Activated CD8-positive, alpha-beta memory T cell treated with anti-CD3 and anti-CD28 coated beads, Interleukin-2, amount 50 U/mL, for 1 hour (primary cell): ENCODE measurements around the gene CERK.

Experiments used
- DNase-seq: peaks from one replicate; pipeline ENCODE4 v3.0.0-alpha.2; 2020; ENCODE audit errors: extremely low read depth

CERK gene

GRCh38 chr22:46731246-46732040 is 6.6 kb downstream of the CERK start:
- DNase-seq: no peak

- no peak for DNase-seq
Measured at GRCh38 chr22:46730568-46731245, 7.3 kb downstream of the CERK start.

- no peak for DNase-seq
Measured at GRCh38 chr22:46728470-46728869, 9.6 kb downstream of the CERK start.

GRCh38 chr22:46727813-46728364 is 10.2 kb downstream of the CERK start:
- no peak for DNase-seq

- no peak for DNase-seq
Measured at GRCh38 chr22:46726986-46727317, 11.1 kb downstream of the CERK start.

DNA sequence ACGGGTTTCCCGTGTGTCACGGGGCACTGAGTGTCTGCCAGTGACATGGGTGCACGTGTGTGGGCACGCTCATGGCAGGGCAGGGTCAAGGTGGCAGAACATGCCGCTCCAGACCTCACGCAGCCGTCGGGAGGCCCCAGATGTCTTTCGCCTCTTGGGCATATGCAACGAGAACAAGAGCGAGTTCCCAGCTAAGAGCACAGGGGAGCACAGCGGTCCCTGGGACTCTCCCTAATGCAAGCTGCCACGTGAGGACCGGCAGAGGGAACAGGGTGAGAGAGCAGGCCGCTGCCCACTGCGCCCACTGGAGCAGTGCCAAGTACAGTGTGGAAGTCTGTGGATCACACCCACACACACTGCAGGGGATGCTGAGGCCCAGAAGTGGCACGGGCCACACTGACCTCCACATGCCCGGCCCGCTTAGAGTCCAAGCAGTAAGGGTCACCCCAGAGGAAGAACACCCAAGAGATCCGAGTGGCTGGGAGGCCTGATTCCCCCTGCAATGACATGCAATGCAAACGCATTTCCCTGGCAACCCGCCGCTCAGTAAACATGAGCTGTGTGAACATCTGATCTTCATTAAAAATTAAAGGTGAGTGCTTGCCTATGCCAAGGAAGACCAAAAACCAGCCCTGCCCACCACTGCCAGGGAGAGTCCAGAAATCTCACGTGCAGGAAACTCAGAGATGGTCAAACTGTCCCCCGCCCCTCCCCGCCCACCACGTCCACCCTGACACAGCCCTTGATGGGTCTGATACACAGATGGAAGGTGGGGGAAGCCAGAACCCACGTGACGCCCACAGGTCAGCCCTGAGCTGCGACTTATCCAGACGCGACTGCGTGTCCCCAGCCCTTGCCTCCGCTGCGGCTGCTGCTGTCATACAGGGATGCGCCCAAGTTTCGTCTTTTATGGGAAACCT is 11.7 kb downstream of the CERK start:
- DNase-seq: no peak

GRCh38 chr22:46725096-46725495 is 13.0 kb downstream of the CERK start:
- DNase-seq: no peak

- no peak for DNase-seq
Measured at GRCh38 chr22:46723882-46724281, 14.2 kb downstream of the CERK start.

DNA sequence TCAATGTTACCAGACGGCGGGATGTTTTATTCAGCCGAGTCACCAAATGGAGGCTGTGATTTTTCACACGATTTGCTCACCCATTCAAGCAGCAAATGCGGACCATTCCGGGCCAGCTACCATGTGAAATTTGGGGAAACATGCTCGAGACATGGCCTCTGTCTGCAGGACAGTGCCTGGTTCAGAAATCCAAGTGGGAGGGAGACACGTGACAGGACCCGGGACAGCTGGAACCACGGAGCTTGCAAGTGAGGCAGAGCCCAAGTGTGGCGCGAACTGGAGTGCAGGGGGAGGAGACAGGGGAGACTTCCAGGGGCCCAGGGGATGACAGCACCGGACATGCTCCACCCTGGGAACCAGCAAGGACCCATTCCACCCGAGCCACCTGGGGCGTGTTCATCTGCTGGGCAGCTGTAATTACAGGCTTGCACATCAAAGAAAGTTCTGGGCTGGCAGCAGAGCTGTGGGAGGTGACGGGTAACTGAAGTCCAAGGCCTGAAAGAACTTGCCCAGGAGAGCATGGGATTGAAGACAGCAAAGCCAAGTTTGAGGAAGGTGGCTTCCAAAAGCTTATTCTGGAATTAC is 16.5 kb downstream of the CERK start:
- no peak for DNase-seq

- DNase-seq: no peak
Measured at GRCh38 chr22:46719921-46720320, 18.1 kb downstream of the CERK start.

DNA sequence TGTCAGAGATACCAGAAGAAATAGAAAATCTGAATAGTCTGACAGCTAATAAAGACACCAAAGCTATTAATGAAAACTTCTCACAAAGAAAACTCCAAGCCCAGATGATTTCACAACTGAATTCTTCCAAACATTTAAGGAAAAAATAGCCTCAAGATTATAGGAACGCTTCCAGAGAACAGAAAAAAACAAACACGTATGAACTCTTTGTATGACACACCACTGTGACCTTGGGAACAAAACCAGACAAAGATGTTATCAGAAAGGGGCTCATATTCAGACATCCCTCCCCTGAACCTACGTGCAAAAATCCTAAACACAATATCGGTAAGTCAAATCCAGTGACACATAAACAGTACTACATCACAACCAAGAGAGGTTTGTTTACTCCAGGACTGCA is 23.5 kb downstream of the CERK start:
- DNase-seq: no peak

DNA sequence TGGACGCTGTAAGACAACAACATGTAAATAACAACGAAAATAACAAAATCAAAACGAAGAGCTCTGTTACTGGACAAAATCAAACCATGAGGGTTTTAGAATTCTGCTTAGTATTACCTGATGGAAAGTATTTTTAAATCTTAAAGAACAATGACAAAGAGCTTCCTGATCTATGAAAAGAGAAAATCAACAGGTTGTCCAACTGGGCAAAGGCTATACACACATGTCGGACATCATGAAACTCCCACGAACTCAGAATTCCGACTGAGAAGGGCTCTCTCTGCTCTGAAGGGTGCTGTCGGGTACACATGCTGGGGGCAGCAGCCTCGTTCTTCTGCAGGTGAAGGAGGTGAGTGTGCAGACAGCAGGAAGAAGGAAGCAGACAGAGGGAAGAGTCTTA is 25.8 kb downstream of the CERK start:
- no peak for DNase-seq

GRCh38 chr22:46710806-46711205 is 27.2 kb downstream of the CERK start:
- no peak for DNase-seq

- no peak for DNase-seq
Measured at GRCh38 chr22:46708766-46709330, 29.2 kb downstream of the CERK start.

- no peak for DNase-seq
Measured at GRCh38 chr22:46707827-46708570, 30.1 kb downstream of the CERK start.

GRCh38 chr22:46707305-46707704 is 30.7 kb downstream of the CERK start:
- no peak for DNase-seq

- DNase-seq: no peak
Measured at GRCh38 chr22:46706060-46706459, 32.0 kb downstream of the CERK start.

DNA sequence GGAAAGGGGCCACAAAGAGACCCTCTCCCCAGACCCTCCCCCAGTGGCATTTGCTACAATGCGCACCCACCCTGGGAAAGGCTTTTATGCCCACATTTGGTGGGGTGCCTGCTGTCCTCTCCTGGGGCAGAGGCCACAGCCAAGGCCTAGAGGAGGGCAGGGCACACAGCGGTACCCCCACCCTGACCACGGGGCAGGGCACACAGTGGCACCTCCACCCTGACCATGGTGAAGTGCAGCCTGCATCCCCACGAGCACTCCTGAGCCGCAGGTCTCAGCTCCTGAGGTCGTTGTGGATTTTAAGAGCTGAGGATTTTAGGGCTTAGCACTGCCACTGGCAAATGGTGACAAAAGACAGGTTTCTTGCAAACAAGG is 34.1 kb downstream of the CERK start:
- DNase-seq: no peak

GRCh38 chr22:46703171-46703995 is 34.7 kb downstream of the CERK start:
- DNase-seq: no peak

DNA sequence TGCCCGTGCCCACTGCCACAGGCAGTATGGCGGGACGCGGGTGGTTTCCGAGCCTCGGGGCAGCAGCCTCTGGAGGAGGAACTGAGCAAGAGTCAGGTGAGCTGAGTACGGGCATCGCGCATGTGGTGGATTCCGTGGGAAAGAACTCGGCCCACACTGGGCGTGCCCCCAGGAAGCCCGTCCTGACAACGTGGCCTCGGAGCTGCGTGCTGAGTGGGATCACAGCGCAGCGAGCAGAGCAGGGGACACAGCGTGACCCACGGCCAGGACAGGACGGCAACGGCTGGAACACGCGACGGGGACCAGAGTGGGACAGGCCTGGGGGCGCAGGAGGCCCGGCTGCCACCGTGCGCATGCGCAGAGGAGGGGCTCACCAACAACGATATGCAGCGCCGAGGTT is 36.8 kb downstream of the CERK start:
- no peak for DNase-seq
